ENCODE results near the gene FAM131A.

DNA sequence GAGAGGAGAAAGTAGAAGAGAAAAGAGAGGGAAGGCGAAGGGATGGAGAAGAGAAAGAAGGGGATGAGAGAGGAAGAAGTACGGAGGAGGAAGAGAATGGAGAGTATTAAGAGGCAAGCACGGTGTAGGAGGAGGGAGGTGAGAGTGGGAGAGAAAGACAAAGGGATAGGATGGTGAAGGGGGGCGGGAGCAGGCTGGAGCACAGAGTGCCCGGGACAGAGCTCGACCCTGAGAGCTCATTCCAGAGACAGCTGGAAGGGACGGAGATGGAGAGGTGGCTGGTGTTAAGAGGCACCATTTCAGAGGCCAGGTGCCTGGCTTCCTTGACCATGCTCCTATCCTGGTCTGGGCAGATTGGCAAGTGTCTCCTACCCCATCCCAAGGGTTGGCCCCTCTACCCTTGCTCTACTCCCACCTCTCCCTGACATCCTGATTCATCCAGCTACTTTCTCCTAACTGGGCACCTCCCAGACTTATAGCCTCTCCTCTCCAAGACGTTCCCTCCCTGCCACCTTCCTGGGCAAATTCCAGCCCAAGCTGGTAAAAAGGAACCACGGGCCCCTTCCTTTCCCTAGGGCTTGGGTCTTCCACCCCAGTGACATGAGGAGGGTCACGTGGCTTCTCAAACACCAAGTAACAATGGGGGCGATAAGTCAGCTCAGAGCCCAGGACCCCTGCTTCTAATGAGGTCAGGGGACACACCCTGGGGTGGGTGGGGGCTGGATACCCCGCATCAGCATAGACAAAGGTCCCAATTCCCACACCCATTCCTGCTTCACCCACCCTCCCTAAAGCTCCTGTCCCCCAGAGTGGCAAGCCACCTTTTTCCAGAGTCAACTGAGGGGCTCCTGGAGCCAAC is 22.9 kb downstream of the FAM131A start:
- TF ChIP-seq, protein P1, sequence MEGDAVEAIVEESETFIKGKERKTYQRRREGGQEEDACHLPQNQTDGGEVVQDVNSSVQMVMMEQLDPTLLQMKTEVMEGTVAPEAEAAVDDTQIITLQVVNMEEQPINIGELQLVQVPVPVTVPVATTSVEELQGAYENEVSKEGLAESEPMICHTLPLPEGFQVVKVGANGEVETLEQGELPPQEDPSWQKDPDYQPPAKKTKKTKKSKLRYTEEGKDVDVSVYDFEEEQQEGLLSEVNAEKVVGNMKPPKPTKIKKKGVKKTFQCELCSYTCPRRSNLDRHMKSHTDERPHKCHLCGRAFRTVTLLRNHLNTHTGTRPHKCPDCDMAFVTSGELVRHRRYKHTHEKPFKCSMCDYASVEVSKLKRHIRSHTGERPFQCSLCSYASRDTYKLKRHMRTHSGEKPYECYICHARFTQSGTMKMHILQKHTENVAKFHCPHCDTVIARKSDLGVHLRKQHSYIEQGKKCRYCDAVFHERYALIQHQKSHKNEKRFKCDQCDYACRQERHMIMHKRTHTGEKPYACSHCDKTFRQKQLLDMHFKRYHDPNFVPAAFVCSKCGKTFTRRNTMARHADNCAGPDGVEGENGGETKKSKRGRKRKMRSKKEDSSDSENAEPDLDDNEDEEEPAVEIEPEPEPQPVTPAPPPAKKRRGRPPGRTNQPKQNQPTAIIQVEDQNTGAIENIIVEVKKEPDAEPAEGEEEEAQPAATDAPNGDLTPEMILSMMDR (optimal IDR thresholded peaks at IDR 0.05 in 1 of 3, IDR thresholded peaks at IDR 0.05 in 1 of 3, conservative IDR thresholded peaks at IDR 0.05 in 1 of 3; ENCODE audit: extremely low read depth in 1 of 3, insufficient read depth in 2 of 3, low read length in 3 of 3) = no peak
- no peak for TF ChIP-seq EZH2 (IDR thresholded peaks at IDR 0.05; ENCODE audit: low read length)
